H1 (cell line): Measurements from ENCODE around the gene ANKDD1A. TPM values are rescaled to one million over a fixed set of nuclear protein-coding genes. Genes with fewer than 3 reads are reported as not detected.
A peak's percentile ranks its signal among the peaks of the same experiment; 100 is the strongest.

Source experiments
- CTCF ChIA-PET: fragments of 300-600 bp; sonication (Branson Sonifier 250); formaldehyde crosslinking; loops from one replicate; lab custom pipeline; 2021; ENCODE audit not compliant: partially characterized antibody; lab: Charles Lee
- POLR2A ChIA-PET: fragments of 300-600 bp; sonication (Branson Sonifier 250); formaldehyde crosslinking; loops from one replicate; lab custom pipeline; 2021; ENCODE audit warnings: inconsistent platforms; ENCODE audit not compliant: partially characterized antibody; lab: Charles Lee
- DNase-seq, 2 experiments: peaks; one replicate each; pipeline versions ENCODE4 v3.0.0 to v3.0.0-alpha.2; 2010 to 2022; ENCODE audit warnings: low spot score in 2 of 2, low read depth in 1 of 2, mixed read lengths in 1 of 2
- FAIRE-seq: peaks from 2 replicates; lab custom pipeline; 2011; peaks lifted over from hg19 to GRCh38; lab: Jason Lieb, UNC
- H2AFZ ChIP-seq: 2 replicates; pipeline ENCODE4 v1.8.1; 2012; ENCODE audit warnings: low read length, inconsistent platforms
- H2AK5ac ChIP-seq: 2 replicates; pipeline ENCODE4 v1.6.1; 2013; ENCODE audit warnings: low read depth, low read length
- H2BK120ac ChIP-seq: replicated peaks from 2 replicates; pipeline ENCODE3; 2013; ENCODE audit warnings: low read depth, low read length, inconsistent platforms
- H2BK12ac ChIP-seq: 2 replicates; pipeline ENCODE4 v1.6.1; 2013; ENCODE audit warnings: low read depth, low read length
- H2BK15ac ChIP-seq: 2 replicates; pipeline ENCODE4 v1.6.1; 2013; ENCODE audit warnings: low read length
- H2BK20ac ChIP-seq: 2 replicates; pipeline ENCODE4 v1.6.1; 2013; ENCODE audit warnings: low read length
- H2BK5ac ChIP-seq: 2 replicates; pipeline ENCODE4 v1.6.1; 2013; ENCODE audit warnings: low read depth, low read length
- H3K14ac ChIP-seq: 2 replicates; pipeline ENCODE4 v1.6.1; 2013; ENCODE audit warnings: inconsistent platforms; ENCODE audit not compliant: insufficient read length
- H3K18ac ChIP-seq: 2 replicates; pipeline ENCODE4 v1.6.1; 2013; ENCODE audit warnings: low read length; ENCODE audit errors: extremely low read depth
- H3K23ac ChIP-seq: 2 replicates; pipeline ENCODE4 v1.6.1; 2013; ENCODE audit warnings: inconsistent platforms; ENCODE audit not compliant: insufficient read length
- H3K23me2 ChIP-seq: 2 replicates; pipeline ENCODE4 v1.6.1; 2013; ENCODE audit warnings: low read depth, low read length
- H3K27ac ChIP-seq: 2 replicates; pipeline ENCODE4 v1.6.1; 2011; ENCODE audit warnings: low read depth, low read length, inconsistent platforms
- H3K27me3 ChIP-seq, 4 experiments: replicated peaks in 1 of 4; 1 replicate in 1 of 4; 2 replicates in 3 of 4; pipeline versions ENCODE4 v1.6.1 to v1.8.1; 2011 to 2013; ENCODE audit warnings: low read length in 3 of 4, mild to moderate bottlenecking in 3 of 4, inconsistent platforms in 2 of 4, mixed read lengths in 2 of 4, moderate library complexity in 1 of 4; ENCODE audit not compliant: control insufficient read depth in 3 of 4, insufficient read depth in 3 of 4; ENCODE audit errors: extremely low read depth in 1 of 4
- H3K36me3 ChIP-seq, 4 experiments: 2 replicates each; pipeline versions ENCODE4 v1.6.1 to v1.8.1; 2011 to 2013; ENCODE audit warnings: mild to moderate bottlenecking in 4 of 4, low read length in 3 of 4, moderate library complexity in 2 of 4, control low read depth in 1 of 4, inconsistent platforms in 1 of 4; ENCODE audit not compliant: insufficient read depth in 4 of 4, control insufficient read depth in 2 of 4
- H3K4ac ChIP-seq: replicated peaks from 2 replicates; pipeline ENCODE3; 2013; ENCODE audit warnings: low read length, low read depth, mixed read lengths, inconsistent platforms; ENCODE audit not compliant: insufficient read length
- H3K4me1 ChIP-seq, 4 experiments: replicated peaks in 1 of 4; 1 replicate in 1 of 4; 2 replicates in 3 of 4; pipeline versions ENCODE4 v1.6.1 to v1.8.1; 2011 to 2013; ENCODE audit warnings: low read length in 3 of 4, inconsistent platforms in 2 of 4, mixed read lengths in 1 of 4; ENCODE audit not compliant: insufficient read depth in 4 of 4, control insufficient read depth in 3 of 4
- H3K4me2 ChIP-seq, 2 experiments: 2 replicates each; pipeline versions ENCODE4 v1.6.1 to v1.8.1; 2011 to 2013; ENCODE audit warnings: low read depth in 2 of 2, low read length in 2 of 2, control low read depth in 1 of 2, inconsistent platforms in 1 of 2, mild to moderate bottlenecking in 1 of 2; ENCODE audit not compliant: insufficient read depth in 1 of 2
- H3K4me3 ChIP-seq, 4 experiments: fragments of 200-600, 300-600 bp in 1 of 4; sonication (generic), shearing (Covaris generic), sonication (Bioruptor Twin) in 1 of 4; 2 replicates each; pipeline versions ENCODE4 v1.5.1 to v1.8.1; 2011 to 2016; ENCODE audit warnings: low read length in 4 of 4, low read depth in 3 of 4, control low read depth in 2 of 4, inconsistent platforms in 2 of 4, mild to moderate bottlenecking in 2 of 4, mixed read lengths in 1 of 4, moderate library complexity in 1 of 4; ENCODE audit not compliant: insufficient read depth in 2 of 4; ENCODE audit errors: extremely low read depth in 1 of 4
- H3K56ac ChIP-seq: replicated peaks from 2 replicates; pipeline ENCODE3; 2013; ENCODE audit warnings: low read depth, mild to moderate bottlenecking, mixed read lengths, low read length, inconsistent platforms; ENCODE audit not compliant: insufficient read length
- H3K79me1 ChIP-seq: 2 replicates; pipeline ENCODE4 v1.6.1; 2013; ENCODE audit warnings: low read depth, low read length, control low read depth
- H3K79me2 ChIP-seq, 2 experiments: 2 replicates each; pipeline versions ENCODE4 v1.6.1 to v1.8.1; 2012 to 2013; ENCODE audit warnings: low read length in 2 of 2, mild to moderate bottlenecking in 2 of 2, inconsistent platforms in 1 of 2; ENCODE audit not compliant: insufficient read depth in 2 of 2, control insufficient read depth in 1 of 2
- H3K9ac ChIP-seq, 4 experiments: replicated peaks in 1 of 4; 1 replicate in 1 of 4; 2 replicates in 3 of 4; pipeline versions ENCODE4 v1.6.1 to v1.8.1; 2011 to 2013; ENCODE audit warnings: low read depth in 3 of 4, low read length in 3 of 4, control low read depth in 2 of 4, mild to moderate bottlenecking in 2 of 4, moderate library complexity in 2 of 4, inconsistent platforms in 1 of 4; ENCODE audit errors: extremely low read depth in 1 of 4
- H3K9me3 ChIP-seq, 2 experiments: 2 replicates each; pipeline versions ENCODE4 v1.6.1 to v1.8.1; 2012 to 2013; ENCODE audit warnings: mild to moderate bottlenecking in 2 of 2, moderate library complexity in 2 of 2, control low read depth in 1 of 2, inconsistent platforms in 1 of 2, low read depth in 1 of 2, low read length in 1 of 2, mixed read lengths in 1 of 2; ENCODE audit not compliant: insufficient read depth in 2 of 2
- H4K20me1 ChIP-seq, 2 experiments: replicated peaks in 1 of 2; 2 replicates each; pipeline versions ENCODE3 to v1.8.1; 2011 to 2013; ENCODE audit warnings: inconsistent platforms in 2 of 2, low read length in 2 of 2, mild to moderate bottlenecking in 1 of 2; ENCODE audit not compliant: insufficient read depth in 2 of 2, control insufficient read depth in 1 of 2
- H4K5ac ChIP-seq: 2 replicates; pipeline ENCODE4 v1.6.1; 2013; ENCODE audit warnings: low read length, low read depth, mixed read lengths, inconsistent platforms; ENCODE audit not compliant: insufficient read length
- H4K8ac ChIP-seq: 2 replicates; pipeline ENCODE4 v1.8.0; 2013; ENCODE audit warnings: mild to moderate bottlenecking, moderate library complexity, low read length, inconsistent platforms; ENCODE audit not compliant: insufficient read depth; ENCODE audit errors: extremely low read depth
- H4K91ac ChIP-seq: replicated peaks from 2 replicates; pipeline ENCODE3; 2013; ENCODE audit warnings: low read length, mixed read lengths, inconsistent platforms; ENCODE audit not compliant: insufficient read length
- CBX8 ChIP-seq: fragments of 300-800, 300-1000 bp; sonication (generic); IDR thresholded peaks from 2 replicates; pipeline ENCODE4 v1.7.1; 2016; ENCODE audit warnings: low read depth, low read length, borderline replicate concordance
- CREB1 ChIP-seq: IDR thresholded peaks from 2 replicates; pipeline ENCODE4 v1.6.1; 2012; ENCODE audit warnings: inconsistent platforms
- CTBP2 ChIP-seq: IDR thresholded peaks from 2 replicates; pipeline ENCODE4 v1.7.0; 2011; ENCODE audit warnings: borderline replicate concordance, mild to moderate bottlenecking, moderate library complexity, mixed read lengths, low read length; ENCODE audit not compliant: insufficient read depth, insufficient read length
- POLR2A ChIP-seq, 2 experiments: IDR thresholded peaks; 1 replicate in 1 of 2; 2 replicates in 1 of 2; pipeline ENCODE4 v1.6.1; 2011; ENCODE audit warnings: low read depth in 2 of 2, low read length in 2 of 2, mild to moderate bottlenecking in 2 of 2; ENCODE audit errors: control extremely low read depth in 1 of 2
- RNF2 ChIP-seq: fragments of 200-900, 300-1000 bp; sonication (generic); IDR thresholded peaks from 2 replicates; pipeline ENCODE4 v1.7.1; 2016; ENCODE audit warnings: borderline replicate concordance, low read depth, mild to moderate bottlenecking, antibody characterized with exemption, low read length; ENCODE audit not compliant: poor library complexity, severe bottlenecking; ENCODE audit errors: missing control alignments
- TBP ChIP-seq: IDR thresholded peaks from 2 replicates; pipeline ENCODE4 v1.6.1; 2011; ENCODE audit warnings: low read depth, low read length, improper control_type of control experiment
- TCF12 ChIP-seq: IDR thresholded peaks from 2 replicates; pipeline ENCODE4 v1.6.1; 2011; ENCODE audit warnings: low read depth, mild to moderate bottlenecking, low read length
- ZNF274 ChIP-seq: IDR thresholded peaks from 2 replicates; pipeline ENCODE4 v1.7.0; 2012; ENCODE audit warnings: low read length, borderline replicate concordance; ENCODE audit errors: extremely low read depth
- WGBS, 2 experiments: shearing (Covaris generic) in 1 of 2; methylation state at CpG; one replicate each; pipeline versions ENCODE4 v1.1.6 to v1.1.7; 2013 to 2015; ENCODE audit warnings: low lambda C conversion rate in 2 of 2, mixed read lengths in 2 of 2, inconsistent platforms in 1 of 2, low coverage in 1 of 2, missing lambda C conversion rate in 1 of 2; ENCODE audit not compliant: insufficient replicate concordance in 2 of 2, insufficient coverage in 1 of 2, insufficient read length in 1 of 2; ENCODE audit errors: extremely low coverage in 1 of 2, missing lambda C conversion rate in 1 of 2; 5-methylcytosine and 5-hydroxymethylcytosine counted together
- polyA plus RNA-seq, 7 experiments: library from polyadenylated mRNA; depleted of rRNA in 3 of 7; stranded (reverse) in 5 of 7; unstranded in 2 of 7; fragments of >200 nt in 5 of 7; fragments of 200-250 nt in 2 of 7; gene quantifications; 1 replicate in 5 of 7; 2 replicates in 1 of 7; 4 replicates in 1 of 7; pipeline versions ENCODE4 v1.2.1 to v1.2.3, GENCODE V29; 2011 to 2013; ENCODE audit warnings: missing spikeins in 2 of 7, mixed read lengths in 2 of 7
- total RNA-seq: library from RNA; stranded (reverse); fragmentation: NEBNext Ultra II Directional; extraction: Animal tissue kit (Norgen Biotek cat#: 25700); gene quantifications from 2 replicates; pipeline ENCODE4 v1.2.1, GENCODE V29; 2021
- TF ChIP-seq, protein P1 (sequence below): IDR thresholded peaks from 2 replicates; pipeline ENCODE4 v1.6.1; 2012; ENCODE audit warnings: inconsistent platforms

ANKDD1A gene
- total and polyA plus RNA-seq, 2 of the 8 experiments (the other 6 are each of a cell fraction or from before 2014, with no cell fraction given) = 4.1 to 5.0 TPM

DNA sequence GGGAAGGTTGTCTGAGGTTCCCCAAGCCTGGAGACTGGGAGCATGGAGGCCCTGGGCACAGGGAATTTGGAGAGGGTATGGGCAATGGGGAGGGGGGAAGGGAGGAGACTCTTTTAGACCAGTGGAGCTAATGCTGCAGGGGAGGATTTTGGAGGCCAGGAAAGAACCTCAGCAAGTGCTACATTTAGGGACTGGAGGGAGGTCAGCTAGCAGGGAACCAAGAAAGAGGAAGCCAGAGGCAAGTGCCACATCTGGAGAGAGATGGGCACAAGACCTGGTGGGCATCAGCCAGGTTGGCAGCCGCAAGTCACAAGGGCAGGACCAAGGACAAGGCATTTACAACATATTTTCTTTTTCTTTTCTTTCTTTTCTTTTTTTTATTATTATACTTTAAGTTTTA lies 49.3 kb upstream of the ANKDD1A start:
- FAIRE-seq (no peak), DNase-seq (no peak)
- Histone ChIP-seq H2BK120ac (no peak overlapping the region), H2BK20ac (no peak overlapping the region), H3K14ac (no peak overlapping the region), H3K79me1 (peaks cover 19% of the 10 kb centered on the region), H3K4me2 (peak overlapping the region in 1 of 2 experiments; percentile 36; a peak in 1 of 4 replicates), H4K8ac (no peak overlapping the region), H2BK5ac (peak overlapping the region; percentile 79), H2BK12ac (peak overlapping the region; percentile 33; the same call in 1 of the 2 replicates), H4K5ac (no peak overlapping the region), H4K20me1 (peaks cover 0 to 14% of the 10 kb centered on the region in 2 experiments), H3K23me2 (no peaks in the 10 kb centered on the region), H3K27me3 (no peaks in the 10 kb centered on the region), H2BK15ac (peak overlapping the region; percentile 92; the same call in 1 of the 2 replicates), H3K23ac (no peak overlapping the region), H3K9me3 (no peaks in the 10 kb centered on the region), H4K91ac (no peak overlapping the region), H2AFZ (no peak overlapping the region), H2AK5ac (no peak overlapping the region), H3K27ac (no peak overlapping the region), H3K18ac (0 out of 2 replicates have a peak overlapping the region, but pooled peaks have one; percentile 22), H3K9ac (no peak overlapping the region), H3K4me1 (peaks cover 5 to 29% (median 19%) of the 10 kb centered on the region in 4 experiments), H3K79me2 (peaks cover 0 to 14% of the 10 kb centered on the region in 2 experiments; a peak in 2 of 4 replicates), H3K4ac (no peak overlapping the region), H3K36me3 (peaks cover 9 to 18% (median 16%) of the 10 kb centered on the region in 4 experiments; a peak in 6 of 8 replicates), H3K56ac (no peak overlapping the region), H3K4me3 (no peak overlapping the region)
- ChIA-PET POLR2A (interaction anchor here (0.7 to 1.7 kb wide), 12 partner anchors 11 to 163 kb away, joined by 3 to 10 read pairs (median 4); partner anchors contain the start of gene PIF1), CTCF (interaction anchor here (0.7 to 2.9 kb wide), 9 partner anchors 11 to 87 kb away, joined by 3 to 10 read pairs (median 3); no protein-coding TSS in a partner anchor)
- no peak for TF ChIP-seq TBP
- TF ChIP-seq RNF2 = no peak
- TF ChIP-seq TCF12 = no peak
- no peak for TF ChIP-seq CREB1
- TF ChIP-seq CTBP2 = no peak
- TF ChIP-seq CBX8 = no peak
- TF ChIP-seq POLR2A (IDR thresholded peaks at IDR 0.05; ENCODE audit: control extremely low read depth in 1 of 2, low read depth in 2 of 2, low read length in 2 of 2) = no peak
- TF ChIP-seq, protein P1, sequence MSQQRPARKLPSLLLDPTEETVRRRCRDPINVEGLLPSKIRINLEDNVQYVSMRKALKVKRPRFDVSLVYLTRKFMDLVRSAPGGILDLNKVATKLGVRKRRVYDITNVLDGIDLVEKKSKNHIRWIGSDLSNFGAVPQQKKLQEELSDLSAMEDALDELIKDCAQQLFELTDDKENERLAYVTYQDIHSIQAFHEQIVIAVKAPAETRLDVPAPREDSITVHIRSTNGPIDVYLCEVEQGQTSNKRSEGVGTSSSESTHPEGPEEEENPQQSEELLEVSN = no peak
- TF ChIP-seq ZNF274 = no peak
- WGBS, 2 experiments = 100% methylated on average over 1 of the region's 1 CpG; no CpG with 5 or more reads in 1 of the 2 experiments
